Transverse colon (tissue), 4 donors: Measurements from ENCODE around the gene TEX26. TPM values are rescaled to one million over a fixed set of nuclear protein-coding genes. Genes with fewer than 3 reads are reported as not detected.

ENCODE experiments used
- DNase-seq: peaks from one replicate; pipeline ENCODE4 v3.0.0-alpha.2; 2019
- H3K27ac ChIP-seq, 4 donors: fragments of 200-600 bp; sonication (generic); 2 replicates each; pipeline ENCODE4 v1.5.1; 2016 to 2018; ENCODE audit warnings: inconsistent platforms in 4 of 4
- H3K27me3 ChIP-seq: fragments of 200-600 bp; sonication (generic); 2 replicates; pipeline ENCODE4 v1.5.1; 2017; ENCODE audit warnings: inconsistent platforms
- H3K36me3 ChIP-seq, 4 donors: fragments of 200-600 bp; sonication (generic); 2 replicates each; pipeline ENCODE4 v1.5.1; 2017 to 2019; ENCODE audit warnings: inconsistent platforms in 4 of 4
- H3K4me1 ChIP-seq, 4 donors: fragments of 200-600 bp; sonication (generic); 2 replicates each; pipeline ENCODE4 v1.5.1; 2017 to 2020; ENCODE audit warnings: inconsistent platforms in 4 of 4
- H3K4me3 ChIP-seq, 4 donors: fragments of 200-600 bp; sonication (generic); 1 replicate in 1 of 4; 2 replicates in 3 of 4; pipeline versions ENCODE4 v1.5.1 to v1.6.1; 2017 to 2019; ENCODE audit warnings: inconsistent platforms in 4 of 4
- H3K9me3 ChIP-seq, 2 donors: fragments of 200-600 bp; sonication (generic); 2 replicates each; pipeline ENCODE4 v1.5.1; 2017 to 2019; ENCODE audit warnings: inconsistent platforms in 2 of 2
- CTCF ChIP-seq, 5 experiments: fragments of 200-600 bp in 3 of 5; fragments of 450-650 bp in 2 of 5; sonication (generic) in 3 of 5; IDR thresholded peaks; 1 replicate in 2 of 5; 2 replicates in 3 of 5; pipeline ENCODE4 v1.5.1; 2016 to 2017; ENCODE audit warnings: antibody characterized with exemption in 5 of 5, inconsistent platforms in 3 of 5, mild to moderate bottlenecking in 2 of 5, moderate library complexity in 1 of 5
- EP300 ChIP-seq: sonication (generic); formaldehyde crosslinking; IDR thresholded peaks from one replicate; pipeline ENCODE4 v1.6.1; 2017; ENCODE audit warnings: antibody characterized with exemption, low read depth
- POLR2A ChIP-seq: fragments of 450-650 bp; IDR thresholded peaks from one replicate; pipeline ENCODE4 v1.6.1; 2016; ENCODE audit warnings: antibody characterized with exemption, mild to moderate bottlenecking, moderate library complexity
- POLR2AphosphoS5 ChIP-seq, 3 donors: sonication (generic); formaldehyde crosslinking; IDR thresholded peaks; one replicate each; pipeline ENCODE4 v1.6.1; 2016; ENCODE audit warnings: antibody characterized with exemption in 3 of 3
- WGBS, 2 donors: methylation state at CpG; one replicate each; pipeline ENCODE4 v1.1.5; 2018; ENCODE audit warnings: low coverage in 1 of 2; 5-methylcytosine and 5-hydroxymethylcytosine counted together
- in situ Hi-C, 4 donors: fragments of 200-750 bp; cut with MboI; loops; one replicate each; pipeline versions ENCODE4 v1.15.0 to v1.15.1; 2017; ENCODE audit warnings: low sequenced_read_pairs in 3 of 4, low pct_ligation_motif_present in 1 of 4, low pct_unique_long_range_greater_than_20kb in 1 of 4
- intact Hi-C: fragments of 100-400 bp; cut with DNase I; formaldehyde crosslinking; loops from one replicate; pipeline ENCODE4 v1.15.1; 2023; ENCODE audit warnings: low total_unique reads
- total RNA-seq, 4 donors: library from RNA; depleted of rRNA; stranded (reverse); fragments of >200 nt; gene quantifications; one replicate each; pipeline ENCODE4 v1.1.0, GENCODE V29; 2016

TEX26 gene
- total RNA-seq, 4 donors from 2014 or later = not detected

DNA sequence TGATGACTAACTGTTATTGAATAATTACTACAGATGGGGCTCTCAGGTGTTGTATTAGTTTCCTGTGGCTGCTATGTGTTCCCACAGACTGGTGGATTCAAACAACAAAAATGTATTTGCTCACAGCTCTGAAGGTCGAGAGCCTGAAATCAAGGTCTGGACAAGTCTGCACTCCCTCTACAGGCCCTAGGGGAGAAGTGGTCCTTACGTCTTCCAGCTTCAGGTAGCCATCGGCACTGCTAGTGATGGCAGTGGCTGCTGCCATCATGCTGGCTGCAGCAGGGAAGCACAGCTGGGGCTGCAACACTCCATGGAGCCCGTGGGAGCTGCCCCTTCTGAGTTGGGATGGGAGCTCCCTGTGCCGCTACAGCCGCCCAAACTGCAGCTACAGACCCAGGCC lies 1.9 kb downstream of the TEX26 start:
- in situ Hi-C loops (no loop called here), intact Hi-C loops (no loop called here)
- DNase-seq = no peak
- Histone ChIP-seq H3K4me1 (no peaks in the 10 kb centered on the region), H3K4me3 (no peak overlapping the region), H3K9me3 (no peaks in the 10 kb centered on the region), H3K36me3 (no peaks in the 10 kb centered on the region), H3K27me3 (peaks cover 6% of the 10 kb centered on the region), H3K27ac (no peak overlapping the region)
- 83% methylated on average over 6 of the region's 6 CpGs; no CpG with 5 or more reads in 1 of the 2 donors for WGBS, 2 donors
- TF ChIP-seq EP300 = no peak
- no peak for TF ChIP-seq POLR2AphosphoS5 (IDR thresholded peaks at IDR 0.05)
- no peak for TF ChIP-seq POLR2A
- no peak for TF ChIP-seq CTCF (IDR thresholded peaks at IDR 0.05)

DNA sequence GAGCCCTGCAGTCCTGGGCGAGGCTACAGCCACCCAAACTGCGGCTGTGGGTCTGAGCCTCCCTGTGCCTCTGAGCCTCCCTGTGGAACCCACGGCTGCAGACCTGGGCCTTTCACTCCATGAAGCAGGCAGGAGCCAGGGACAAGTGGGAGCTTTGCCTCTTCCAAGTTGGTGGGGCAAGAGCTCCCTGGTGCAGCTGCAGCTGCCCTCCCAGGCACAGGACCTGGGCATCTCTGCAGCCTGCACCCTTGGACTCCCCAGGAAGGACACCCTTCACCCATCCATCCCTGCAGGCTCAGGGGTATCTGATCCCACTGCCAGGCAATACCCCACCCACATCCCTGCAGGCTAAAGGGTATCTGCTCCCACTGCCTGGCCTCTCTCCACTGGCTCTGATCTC lies 2.3 kb downstream of the TEX26 start:
- intact Hi-C loops = no loop called here
- no peak for DNase-seq
- WGBS, 2 donors = 89% methylated on average over 3 of the region's 3 CpGs; no CpG with 5 or more reads in 1 of the 2 donors

DNA sequence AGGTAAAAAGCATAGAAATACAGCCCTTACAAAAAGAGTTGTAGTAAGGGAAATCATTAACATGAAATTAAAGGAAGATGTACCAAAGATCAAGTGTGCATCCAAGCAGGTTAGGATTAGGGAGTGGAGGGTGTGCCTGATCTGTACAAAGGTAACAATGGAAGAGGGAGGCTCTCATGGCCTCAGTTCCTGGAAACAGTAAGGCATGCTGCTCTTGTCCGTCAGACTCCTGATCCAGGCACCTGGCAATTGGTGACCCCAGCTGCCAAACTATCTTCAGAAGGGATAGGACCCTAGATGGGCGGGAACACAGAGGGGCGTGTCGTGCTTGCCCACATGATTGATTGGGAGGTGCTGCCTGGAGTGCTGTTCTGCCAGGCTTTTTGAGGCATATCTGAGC lies 4.5 kb downstream of the TEX26 start:
- TF ChIP-seq POLR2A (no peak), POLR2AphosphoS5 (IDR thresholded peaks at IDR 0.05) (no peak), EP300 (no peak)
- 47 to 61% methylated on average over 2 to 4 of the region's 4 CpGs for WGBS, 2 donors
- Histone ChIP-seq H3K36me3 (no peaks in the 10 kb centered on the region), H3K4me1 (no peaks in the 10 kb centered on the region), H3K27ac (no peak overlapping the region), H3K9me3 (no peaks in the 10 kb centered on the region), H3K27me3 (peaks cover 6% of the 10 kb centered on the region), H3K4me3 (no peak overlapping the region)
- intact Hi-C loops (no loop called here), in situ Hi-C loops (no loop called here)
- DNase-seq = no peak

More for the DNA sequence above, 2.3 kb downstream of the TEX26 start:
- Histone ChIP-seq H3K36me3 (no peaks in the 10 kb centered on the region), H3K4me3 (no peak overlapping the region), H3K9me3 (no peaks in the 10 kb centered on the region), H3K4me1 (no peaks in the 10 kb centered on the region), H3K27ac (no peak overlapping the region), H3K27me3 (peaks cover 6% of the 10 kb centered on the region)
- in situ Hi-C loops = no loop called here
- TF ChIP-seq CTCF (IDR thresholded peaks at IDR 0.05) = no peak
- no peak for TF ChIP-seq EP300
- no peak for TF ChIP-seq POLR2AphosphoS5 (IDR thresholded peaks at IDR 0.05)
- no peak for TF ChIP-seq POLR2A

DNA sequence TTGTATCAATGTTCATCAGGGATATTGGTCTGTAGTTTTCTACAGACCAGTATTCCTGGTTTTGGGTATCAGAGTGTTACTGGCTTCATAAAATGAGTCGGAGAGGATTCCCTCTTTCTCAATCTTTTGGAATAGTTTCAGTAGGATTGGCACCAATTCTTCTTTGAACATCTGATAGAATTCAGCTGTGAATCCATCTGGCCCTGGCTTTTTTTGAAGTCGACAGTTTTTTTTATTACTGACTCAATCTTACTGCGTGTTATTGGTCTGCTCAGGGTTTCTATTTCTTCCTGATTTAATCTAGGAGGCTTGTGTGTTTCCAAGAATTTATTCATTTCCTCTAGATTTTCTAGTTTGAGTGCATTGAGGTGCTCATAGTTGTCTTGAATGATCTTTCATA lies 11.4 kb downstream of the TEX26 start:
- in situ Hi-C loops (no loop called here), intact Hi-C loops (no loop called here)
- TF ChIP-seq EP300 (no peak), POLR2AphosphoS5 (IDR thresholded peaks at IDR 0.05) (no peak), POLR2A (no peak), CTCF (IDR thresholded peaks at IDR 0.05) (no peak)
- DNase-seq = no peak
- WGBS, 2 donors = 84 to 86% methylated on average over 3 of the region's 3 CpGs
- H3K27ac ChIP-seq = no peak overlapping the region
- no peaks in the 10 kb centered on the region for H3K9me3 ChIP-seq
- H3K36me3 ChIP-seq = no peaks in the 10 kb centered on the region
- H3K4me1 ChIP-seq = no peaks in the 10 kb centered on the region
- no peak overlapping the region for H3K4me3 ChIP-seq
- peaks cover 4% of the 10 kb centered on the region for H3K27me3 ChIP-seq
